ENCODE data around the gene CLCNKA. TPM values are rescaled to one million over a fixed set of nuclear protein-coding genes. Genes with fewer than 3 reads are reported as not detected.
"Not testable (repeated sequence)": the region's sequence is repeated elsewhere in the genome, so short reads cannot be mapped to it uniquely, and the experiment has no call there.

CLCNKA gene
- total RNA-seq, 1 donor from 2014 or later, result not detected

DNA sequence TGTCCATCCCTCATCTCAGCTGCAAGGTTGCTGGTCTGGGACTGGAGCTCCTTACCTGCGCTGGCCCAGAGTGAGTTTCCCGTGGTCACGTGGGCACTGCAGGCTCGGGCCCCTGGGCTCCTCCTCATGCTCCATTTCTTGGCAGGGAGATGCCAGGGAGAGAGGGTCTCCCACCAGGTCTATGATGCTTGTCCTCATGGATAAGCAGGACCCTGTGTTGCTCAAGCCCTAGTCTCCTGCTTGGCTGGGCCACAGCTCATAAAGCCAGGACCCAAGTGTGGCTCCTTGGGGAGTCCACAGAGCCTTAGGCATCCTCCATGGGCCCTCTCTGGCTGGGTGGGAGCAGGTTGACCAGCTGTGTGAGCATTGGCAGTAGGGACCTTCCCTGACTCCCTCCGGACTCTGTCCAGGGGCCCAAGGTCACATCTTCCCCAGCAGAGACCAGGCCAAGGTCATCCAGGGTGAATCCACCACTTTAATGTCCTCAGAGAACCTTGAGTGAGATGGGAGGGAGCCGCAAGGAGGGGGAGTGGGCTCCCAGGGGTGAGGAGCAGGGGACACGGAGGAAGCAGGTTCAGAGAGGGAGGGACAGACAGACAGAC, 35.6 kb downstream of the CLCNKA start:
- intact Hi-C loops (cut with micrococcal nuclease), result loop anchor here (10.0 kb wide), 1 partner anchor 443 kb away; the partner anchor contains the start of gene DDI2

GRCh38 chr1:16058394-16059120, 36.7 kb downstream of the CLCNKA start:
- intact Hi-C loops (cut with micrococcal nuclease), result loop anchor here (1.0 to 10.0 kb wide), 2 partner anchors 8 to 444 kb away; partner anchors contain the start of gene DDI2

- intact Hi-C loops (cut with micrococcal nuclease), result no loop called here
These were observed 39.4 kb downstream of the CLCNKA start for GRCh38 chr1:16061266-16061665.

GRCh38 chr1:16061989-16062686, 40.3 kb downstream of the CLCNKA start:
- intact Hi-C loops (cut with micrococcal nuclease), result not testable (repeated sequence)

DNA sequence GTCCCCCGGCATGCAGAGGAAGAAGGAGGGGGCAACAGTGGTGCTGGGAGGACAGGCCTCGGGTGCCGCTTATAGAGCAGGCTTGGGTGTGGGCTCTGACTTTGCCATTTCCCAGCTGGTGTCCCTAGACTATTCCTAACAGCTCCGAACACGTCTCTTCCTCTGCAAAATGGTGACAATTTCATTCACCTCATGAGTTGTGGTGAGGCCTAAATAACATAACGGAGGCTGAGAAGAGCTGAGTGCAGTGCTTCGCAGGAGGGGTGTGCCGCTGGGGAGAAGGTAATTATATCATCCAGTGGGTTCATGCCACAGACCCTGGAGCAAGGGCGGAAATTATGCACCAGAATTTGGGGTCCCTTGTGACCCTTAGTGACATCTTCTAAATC, 40.8 kb downstream of the CLCNKA start:
- intact Hi-C loops (cut with micrococcal nuclease), result not testable (repeated sequence)

DNA sequence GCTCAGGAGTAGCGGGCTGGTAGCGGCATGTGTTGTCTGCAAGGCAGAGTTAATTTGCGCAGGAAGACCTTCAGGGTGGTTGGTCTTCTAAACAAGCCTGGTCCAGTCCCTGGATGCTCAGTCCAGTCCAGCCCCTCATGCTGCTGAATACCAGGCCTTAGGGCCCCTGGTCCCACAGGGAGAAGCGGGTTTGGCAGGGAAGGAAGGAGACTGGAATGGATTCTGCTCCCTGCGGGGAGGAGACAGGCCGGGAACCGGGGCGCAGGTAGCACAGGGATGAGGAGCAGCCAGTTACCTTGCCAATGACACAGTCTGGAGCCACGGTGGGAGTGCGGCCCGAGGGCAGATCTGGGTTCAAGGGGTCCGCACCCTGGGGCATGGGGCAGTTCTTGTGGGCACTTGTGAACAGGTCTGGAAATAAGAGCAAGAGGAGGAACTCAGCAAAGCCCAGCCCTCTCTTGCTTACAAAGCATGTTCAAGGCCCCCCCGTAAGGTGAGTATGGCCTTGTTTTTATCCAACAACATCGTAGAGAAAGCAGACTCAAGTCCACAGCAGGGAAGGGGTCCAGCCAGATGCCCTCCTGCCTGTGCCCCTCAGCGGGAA, 41.5 kb downstream of the CLCNKA start:
- intact Hi-C loops (cut with micrococcal nuclease), result no loop called here

DNA sequence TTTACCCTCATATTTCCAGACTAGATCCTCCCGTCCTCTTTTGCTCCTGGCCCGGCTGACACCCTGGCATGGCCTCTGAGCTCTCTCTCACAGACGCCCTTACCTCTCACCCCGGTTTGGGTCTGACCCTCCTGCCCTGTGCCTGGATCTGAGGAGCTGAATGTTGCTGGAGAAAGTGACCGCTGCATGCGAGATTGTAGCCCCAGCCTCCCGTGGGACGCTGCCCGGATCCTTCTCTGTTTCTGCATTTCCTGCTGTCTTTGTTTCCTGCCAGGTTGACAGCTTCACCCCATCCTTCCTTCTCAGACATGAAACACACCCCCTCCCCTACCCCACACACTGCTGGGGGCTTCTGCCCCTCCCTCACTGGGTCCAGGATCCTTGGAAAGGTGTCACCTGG, 42.1 kb downstream of the CLCNKA start:
- intact Hi-C loops (cut with micrococcal nuclease), result no loop called here

DNA sequence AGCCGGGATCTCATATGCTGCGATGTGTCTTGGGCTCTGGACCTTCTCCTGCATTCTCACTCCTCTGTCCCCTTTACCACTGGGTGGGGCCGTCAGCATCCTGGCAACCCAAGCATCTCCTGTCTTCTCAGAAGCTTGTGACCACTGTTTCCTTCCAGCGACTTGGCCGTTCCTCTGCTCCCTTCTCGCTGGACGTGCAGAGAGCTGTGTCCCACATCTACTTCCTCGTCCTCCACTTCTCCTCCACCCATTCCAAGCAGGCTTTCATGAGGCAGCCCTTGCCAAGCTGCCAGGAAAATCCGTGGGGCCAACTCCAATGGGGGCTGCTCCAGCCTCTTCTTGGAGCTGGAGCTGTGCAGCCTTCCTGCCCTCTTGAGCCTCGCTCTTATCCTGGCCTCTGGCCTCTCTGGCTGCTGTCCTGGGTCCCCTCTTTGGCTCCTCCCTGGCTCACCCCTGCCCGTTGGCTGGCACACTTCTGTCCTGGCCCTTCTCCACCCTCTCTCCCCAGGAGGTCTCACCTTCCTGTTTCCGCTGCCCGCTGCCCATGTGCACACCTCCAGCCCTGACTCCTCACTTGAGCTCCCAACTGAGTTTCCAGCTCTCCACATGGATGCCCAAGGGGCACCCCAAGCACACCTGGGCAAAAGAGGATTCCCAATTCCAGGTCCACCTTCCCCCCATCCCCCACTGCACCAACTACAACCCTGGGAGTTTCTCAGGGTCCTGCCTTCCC, 42.9 kb downstream of the CLCNKA start:
- intact Hi-C loops (cut with micrococcal nuclease), result no loop called here

DNA sequence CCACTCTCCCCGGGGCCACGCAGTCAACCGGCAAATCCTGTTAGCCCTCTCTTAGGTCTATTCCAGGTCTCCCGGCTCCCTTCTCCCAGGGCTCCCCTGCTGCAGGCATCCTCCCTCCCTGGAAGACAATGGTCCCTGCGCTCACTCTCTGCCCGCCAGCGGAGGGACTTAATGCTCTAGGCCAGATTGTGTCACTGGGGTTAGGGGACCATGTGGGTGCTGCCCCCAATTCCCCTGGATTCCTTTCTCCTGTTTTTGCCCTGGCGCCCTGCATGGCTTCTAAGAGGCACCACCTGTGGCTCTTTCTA, 43.4 kb downstream of the CLCNKA start:
- intact Hi-C loops (cut with micrococcal nuclease), result no loop called here

- intact Hi-C loops (cut with micrococcal nuclease), result no loop called here
These were observed 44.4 kb downstream of the CLCNKA start for GRCh38 chr1:16066245-16066644.

DNA sequence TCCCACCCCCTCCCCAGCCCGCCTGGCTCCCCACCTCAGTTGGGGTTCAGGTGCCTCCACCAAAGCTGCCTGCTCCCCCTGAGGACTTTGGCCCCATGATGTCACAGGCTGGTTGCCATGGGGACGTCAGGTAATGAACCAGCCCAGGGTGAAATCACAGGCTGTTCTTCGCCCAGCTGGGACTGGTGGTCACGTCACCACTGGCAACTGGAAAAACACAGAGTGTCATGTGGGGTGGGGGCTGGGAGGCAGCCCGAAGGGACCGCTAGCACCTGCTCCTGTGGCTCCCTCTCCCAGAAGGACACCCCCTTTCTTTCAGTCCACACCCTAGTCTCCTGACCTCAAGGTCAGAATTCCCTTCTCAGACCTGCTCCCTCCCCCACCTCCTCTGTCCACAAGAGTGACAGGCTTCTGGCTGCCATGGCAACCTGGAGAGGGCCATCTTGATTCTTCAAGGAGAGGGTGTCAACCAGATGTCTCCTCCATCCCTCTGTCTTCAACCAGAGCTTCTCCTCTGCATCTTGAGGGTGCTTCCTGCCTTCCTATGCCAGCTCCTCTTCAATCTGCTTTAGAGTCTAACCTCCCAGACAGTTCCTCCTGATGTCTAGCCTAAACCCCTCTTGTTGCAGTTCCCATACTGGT, 45.4 kb downstream of the CLCNKA start:
- intact Hi-C loops (cut with micrococcal nuclease), result no loop called here

DNA sequence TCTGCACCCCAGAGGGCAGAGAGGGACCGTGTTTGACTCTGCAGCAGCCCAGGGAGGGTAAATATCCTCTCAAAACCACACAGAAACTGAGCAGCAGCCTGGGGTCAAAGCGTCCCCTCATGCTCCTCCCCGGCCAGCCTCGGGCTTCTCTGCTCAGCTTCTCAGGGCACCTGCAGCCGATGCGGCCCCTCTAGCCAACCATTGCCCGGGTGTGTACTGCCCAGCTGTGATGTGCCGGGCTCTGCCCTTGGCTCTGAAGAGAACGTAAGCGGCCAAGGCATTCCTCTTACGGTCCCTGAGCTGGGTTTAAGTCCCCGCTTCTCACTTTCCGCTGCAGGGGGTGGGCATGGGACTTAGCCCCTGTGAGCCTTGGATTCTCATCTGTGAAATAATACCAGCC, 46.1 kb downstream of the CLCNKA start:
- intact Hi-C loops (cut with micrococcal nuclease), result no loop called here

DNA sequence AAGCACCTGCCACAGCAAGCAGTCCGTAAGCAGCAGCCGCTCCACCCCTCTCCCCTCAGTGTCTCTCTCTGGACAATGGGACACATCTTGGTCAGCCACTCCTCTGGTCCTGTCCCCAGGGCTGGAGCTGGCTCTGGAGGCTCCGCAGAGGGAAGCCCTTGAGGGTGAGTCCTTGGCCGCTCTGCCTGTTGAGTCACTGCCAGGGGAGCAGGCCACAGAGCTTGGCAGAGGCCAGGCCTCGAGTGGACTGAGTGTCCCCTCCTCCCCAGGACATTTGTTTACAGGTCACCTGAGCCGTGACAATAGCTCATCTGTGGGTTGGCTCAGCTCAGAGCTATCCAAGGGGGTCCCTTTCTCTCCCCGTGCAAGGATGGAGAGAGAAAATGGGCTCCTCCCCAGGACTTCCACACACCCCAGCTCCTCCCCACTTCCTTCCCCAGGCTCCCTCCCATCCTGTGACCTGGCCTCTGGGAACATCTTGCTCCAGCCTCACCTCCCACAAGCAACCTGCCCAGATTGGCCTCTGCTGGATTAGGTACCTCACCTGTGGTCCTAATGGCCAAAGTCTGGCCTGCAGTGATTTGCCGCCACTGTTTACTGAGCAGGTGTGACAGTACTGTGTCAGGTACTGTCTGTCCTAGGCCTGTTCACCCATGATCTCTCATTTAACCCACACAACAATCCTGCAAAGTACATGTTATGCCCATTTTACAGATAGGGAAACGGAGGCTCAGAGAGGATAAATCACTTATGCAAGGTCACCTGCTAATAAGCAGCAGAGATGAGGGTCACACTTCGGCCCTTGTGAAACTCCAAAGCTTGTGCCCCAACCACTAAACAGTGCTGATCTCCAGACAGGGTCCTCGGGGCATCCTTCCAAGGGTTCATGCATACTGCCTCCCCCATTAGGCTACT, 46.8 kb downstream of the CLCNKA start:
- intact Hi-C loops (cut with micrococcal nuclease), result no loop called here

GRCh38 chr1:16070640-16071355, 49.0 kb downstream of the CLCNKA start:
- intact Hi-C loops (cut with micrococcal nuclease), result no loop called here

DNA sequence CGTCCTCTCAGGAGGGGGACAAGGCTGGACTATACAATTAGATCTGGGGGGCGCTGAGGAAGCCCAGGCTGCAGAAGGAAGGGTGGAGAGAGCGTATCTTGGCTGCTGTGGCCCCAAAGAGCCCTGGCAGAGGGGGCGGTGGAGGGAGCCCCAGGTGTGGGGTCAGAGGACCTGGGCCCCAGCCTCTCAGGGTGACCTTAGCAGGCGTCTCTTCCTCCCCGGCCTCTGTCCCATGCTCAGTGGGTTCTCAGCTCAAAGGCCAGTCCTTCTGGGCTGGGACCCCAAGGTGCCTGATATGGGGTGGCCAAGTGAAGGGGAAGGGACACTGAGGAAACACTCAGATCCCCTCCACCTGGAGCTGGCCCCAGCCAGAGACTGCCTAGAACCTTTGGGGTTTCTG, 49.8 kb downstream of the CLCNKA start:
- intact Hi-C loops (cut with micrococcal nuclease), result no loop called here

- intact Hi-C loops (cut with micrococcal nuclease), result no loop called here
These were observed 50.3 kb downstream of the CLCNKA start for GRCh38 chr1:16072095-16072494.

- intact Hi-C loops (cut with micrococcal nuclease), result no loop called here
These were observed 51.0 kb downstream of the CLCNKA start for GRCh38 chr1:16072616-16073484.

GRCh38 chr1:16073490-16074119, 51.8 kb downstream of the CLCNKA start, which contains the start of gene FAM131C:
FAM131C (minus strand) TSS chr1:16073651; CDS start chr1:16073442, 209 bp downstream.
- intact Hi-C loops (cut with micrococcal nuclease), result no loop called here

All from T-helper 1 cell treated with Interleukin-12 subunit alpha and Interleukin-12 subunit beta and Interleukin-4 antibody, amounts not matched to agents 30 ng/mL and 1 ng/mL, for 36 hours (primary cell).